Liver (tissue), 9 donors: ENCODE measurements around the gene AMIGO1. TPM values are rescaled to one million over a fixed set of nuclear protein-coding genes. Genes with fewer than 3 reads are reported as not detected.

ENCODE experiments used
- DNase-seq: peaks from one replicate; pipeline ENCODE4 v3.0.0-alpha.2; 2017; ENCODE audit warnings: low spot score
- H3K27ac ChIP-seq, 2 donors: one replicate each; pipeline ENCODE4 v1.7.0; 2013; ENCODE audit warnings: inconsistent platforms in 2 of 2, low read length in 2 of 2, control low read depth in 1 of 2, low read depth in 1 of 2, mild to moderate bottlenecking in 1 of 2
- H3K27me3 ChIP-seq, 4 donors: one replicate each; pipeline versions ENCODE4 v1.6.1 to v1.7.0; 2013; ENCODE audit warnings: low read length in 3 of 4, inconsistent platforms in 1 of 4, mild to moderate bottlenecking in 1 of 4, moderate library complexity in 1 of 4; ENCODE audit not compliant: control insufficient read depth in 4 of 4, insufficient read depth in 4 of 4
- H3K36me3 ChIP-seq, 4 donors: one replicate each; pipeline versions ENCODE4 v1.6.1 to v1.7.0; 2013; ENCODE audit warnings: low read length in 3 of 4, mild to moderate bottlenecking in 3 of 4, low read depth in 1 of 4, moderate library complexity in 1 of 4; ENCODE audit not compliant: control insufficient read depth in 4 of 4, insufficient read depth in 3 of 4
- H3K4me1 ChIP-seq, 4 donors: one replicate each; pipeline versions ENCODE4 v1.6.1 to v1.7.0; 2013; ENCODE audit warnings: low read length in 3 of 4, mild to moderate bottlenecking in 3 of 4, moderate library complexity in 1 of 4; ENCODE audit not compliant: control insufficient read depth in 4 of 4, insufficient read depth in 4 of 4
- H3K4me3 ChIP-seq, 3 donors: one replicate each; pipeline versions ENCODE4 v1.6.1 to v1.7.0; 2013; ENCODE audit warnings: low read length in 3 of 3, control low read depth in 1 of 3, low read depth in 1 of 3, mild to moderate bottlenecking in 1 of 3
- H3K9ac ChIP-seq, 2 donors: one replicate each; pipeline ENCODE4 v1.7.0; 2013; ENCODE audit warnings: low read length in 2 of 2, mild to moderate bottlenecking in 2 of 2, moderate library complexity in 2 of 2, control low read depth in 1 of 2, low read depth in 1 of 2
- H3K9me3 ChIP-seq, 4 donors: one replicate each; pipeline versions ENCODE4 v1.6.1 to v1.7.0; 2013; ENCODE audit warnings: low read length in 3 of 4; ENCODE audit not compliant: control insufficient read depth in 4 of 4
- EGR1 ChIP-seq, 2 donors: IDR thresholded peaks; 2 replicates each; pipeline ENCODE4 v1.6.1; 2016 to 2018; ENCODE audit warnings: antibody characterized with exemption in 2 of 2, low read depth in 2 of 2
- GABPA ChIP-seq, 2 donors: IDR thresholded peaks in 1 of 2; conservative IDR thresholded peaks in 1 of 2; 2 replicates each; pipeline ENCODE4 v1.6.1; 2016; ENCODE audit warnings: antibody characterized with exemption in 2 of 2, mild to moderate bottlenecking in 1 of 2, moderate library complexity in 1 of 2
- HNF4A ChIP-seq, 2 donors: conservative IDR thresholded peaks; 2 replicates each; pipeline ENCODE4 v1.6.1; 2016; ENCODE audit warnings: antibody characterized with exemption in 2 of 2, mild to moderate bottlenecking in 2 of 2
- RXRA ChIP-seq, 2 donors: IDR thresholded peaks; 2 replicates each; pipeline ENCODE4 v1.6.1; 2017 to 2018; ENCODE audit warnings: antibody characterized with exemption in 2 of 2, mild to moderate bottlenecking in 1 of 2
- SP1 ChIP-seq: IDR thresholded peaks from 2 replicates; pipeline ENCODE4 v1.6.1; 2018; ENCODE audit warnings: antibody characterized with exemption, mild to moderate bottlenecking
- TAF1 ChIP-seq: conservative IDR thresholded peaks from 2 replicates; pipeline ENCODE4 v1.6.1; 2016; ENCODE audit warnings: antibody characterized with exemption, mild to moderate bottlenecking
- YY1 ChIP-seq: IDR thresholded peaks from 2 replicates; pipeline ENCODE4 v1.6.1; 2016; ENCODE audit warnings: antibody characterized with exemption, mild to moderate bottlenecking
- WGBS: extraction: QIAGEN DNeasy Blood & Tissue Kit; methylation state at CpG from one replicate; pipeline ENCODE4 v1.1.7; 2013; 5-methylcytosine and 5-hydroxymethylcytosine counted together
- polyA plus RNA-seq, 2 donors: library from polyadenylated mRNA; stranded (reverse) in 1 of 2; unstranded in 1 of 2; fragments of 200-250 nt in 1 of 2; fragments of >200 nt in 1 of 2; fragmentation: Nextera tagmentation in 1 of 2; extraction: Ambion mirVana in 1 of 2; gene quantifications; one replicate each; pipeline versions ENCODE4 v1.2.1 to v1.2.3, GENCODE V29; 2013 to 2015
- total RNA-seq, 2 donors: library from RNA; depleted of rRNA; stranded (reverse); fragments of >200 nt; gene quantifications; one replicate each; pipeline ENCODE4 v1.2.3, GENCODE V29; 2014
- TF ChIP-seq, protein P1 (sequence below): IDR thresholded peaks from 2 replicates; pipeline ENCODE4 v1.6.1; 2016; ENCODE audit warnings: antibody characterized with exemption, mild to moderate bottlenecking
- TF ChIP-seq, protein P2 (sequence below): IDR thresholded peaks from 2 replicates; pipeline ENCODE4 v1.6.1; 2016; ENCODE audit warnings: antibody characterized with exemption
- TF ChIP-seq, protein P3 (sequence below): fragments of 150-350 bp; IDR thresholded peaks from 2 replicates; pipeline ENCODE4 v1.5.1; 2017; ENCODE audit warnings: improper control_type of control experiment, low read depth, low read length; ENCODE audit not compliant: missing input control
- TF ChIP-seq, protein P4 (sequence below): IDR thresholded peaks from 2 replicates; pipeline ENCODE4 v1.6.1; 2016; ENCODE audit warnings: antibody characterized with exemption
- donor health status: healthy.
- donor health status: healthy.
- donor health status: healthy.
- donor health status: healthy.
- donor health status: healthy.

The AMIGO1 gene
- total and polyA plus RNA-seq, 4 donors = 0.75 to 4.6 (median 1.9) TPM

DNA sequence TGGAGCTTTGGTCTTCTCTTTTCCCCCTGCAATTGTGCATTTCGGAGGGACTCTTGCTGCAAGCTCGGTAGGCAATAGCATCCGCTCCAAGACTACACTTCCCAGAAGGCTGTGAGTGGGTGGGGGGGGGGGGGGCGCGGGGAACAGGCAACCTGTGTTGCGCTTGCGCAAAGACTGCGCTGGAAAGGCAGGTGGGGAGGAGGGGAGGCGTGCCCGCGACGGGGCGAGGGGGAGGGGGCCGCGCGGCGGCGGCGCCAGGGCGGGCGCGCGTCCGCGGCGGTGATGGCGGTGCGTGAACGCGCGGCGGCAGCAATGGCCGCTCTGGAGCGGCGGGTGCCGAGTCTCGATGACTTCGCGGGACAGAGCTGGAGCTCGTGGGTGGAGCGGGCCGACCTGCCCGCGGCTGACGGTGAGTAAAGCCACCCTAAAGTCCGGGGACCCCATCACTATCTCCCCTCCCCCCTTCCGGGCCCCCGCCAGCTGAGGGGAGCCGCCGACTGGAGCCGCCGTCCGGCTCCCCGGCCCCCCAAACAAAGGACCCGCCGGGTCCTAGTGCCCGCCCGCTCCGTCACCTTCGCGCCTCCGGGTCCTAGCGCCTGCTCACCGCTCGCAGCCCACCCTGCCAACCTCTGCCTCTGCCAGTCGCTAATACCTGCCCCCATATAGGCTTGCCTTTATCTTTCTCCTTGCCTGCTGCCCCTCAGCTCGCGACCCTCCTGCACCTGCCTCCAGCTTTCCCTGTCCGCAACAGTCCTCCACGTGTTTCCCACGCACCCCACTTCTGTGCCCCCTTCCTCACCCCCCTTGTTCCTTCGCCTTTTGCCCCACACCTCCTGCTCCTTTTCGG lies 25.6 kb downstream of the AMIGO1 start, which contains the start of gene ATXN7L2:
Gene ATXN7L2, plus strand, starts transcription at position 234 of the 847 bp plus-strand sequence. Its CDS starts 49 bp downstream, at position 283.
- H3K27me3 ChIP-seq = no peaks in the 10 kb centered on the region
- WGBS = 2% methylated on average over 73 of the region's 73 CpGs
- H3K36me3 ChIP-seq = peaks cover 0 to 8% (median 2%) of the 10 kb centered on the region in 4 donors
- H3K27ac ChIP-seq = peak within 1 kb of the TSS; percentile 80 to 90
- H3K4me3 ChIP-seq = peak within 1 kb of the TSS; percentile 67 to 70 (median 68)
- TF ChIP-seq GABPA (IDR thresholded peaks at IDR 0.05 in 1 of 2, conservative IDR thresholded peaks at IDR 0.05 in 1 of 2) = no peak
- TF ChIP-seq, protein P1, sequence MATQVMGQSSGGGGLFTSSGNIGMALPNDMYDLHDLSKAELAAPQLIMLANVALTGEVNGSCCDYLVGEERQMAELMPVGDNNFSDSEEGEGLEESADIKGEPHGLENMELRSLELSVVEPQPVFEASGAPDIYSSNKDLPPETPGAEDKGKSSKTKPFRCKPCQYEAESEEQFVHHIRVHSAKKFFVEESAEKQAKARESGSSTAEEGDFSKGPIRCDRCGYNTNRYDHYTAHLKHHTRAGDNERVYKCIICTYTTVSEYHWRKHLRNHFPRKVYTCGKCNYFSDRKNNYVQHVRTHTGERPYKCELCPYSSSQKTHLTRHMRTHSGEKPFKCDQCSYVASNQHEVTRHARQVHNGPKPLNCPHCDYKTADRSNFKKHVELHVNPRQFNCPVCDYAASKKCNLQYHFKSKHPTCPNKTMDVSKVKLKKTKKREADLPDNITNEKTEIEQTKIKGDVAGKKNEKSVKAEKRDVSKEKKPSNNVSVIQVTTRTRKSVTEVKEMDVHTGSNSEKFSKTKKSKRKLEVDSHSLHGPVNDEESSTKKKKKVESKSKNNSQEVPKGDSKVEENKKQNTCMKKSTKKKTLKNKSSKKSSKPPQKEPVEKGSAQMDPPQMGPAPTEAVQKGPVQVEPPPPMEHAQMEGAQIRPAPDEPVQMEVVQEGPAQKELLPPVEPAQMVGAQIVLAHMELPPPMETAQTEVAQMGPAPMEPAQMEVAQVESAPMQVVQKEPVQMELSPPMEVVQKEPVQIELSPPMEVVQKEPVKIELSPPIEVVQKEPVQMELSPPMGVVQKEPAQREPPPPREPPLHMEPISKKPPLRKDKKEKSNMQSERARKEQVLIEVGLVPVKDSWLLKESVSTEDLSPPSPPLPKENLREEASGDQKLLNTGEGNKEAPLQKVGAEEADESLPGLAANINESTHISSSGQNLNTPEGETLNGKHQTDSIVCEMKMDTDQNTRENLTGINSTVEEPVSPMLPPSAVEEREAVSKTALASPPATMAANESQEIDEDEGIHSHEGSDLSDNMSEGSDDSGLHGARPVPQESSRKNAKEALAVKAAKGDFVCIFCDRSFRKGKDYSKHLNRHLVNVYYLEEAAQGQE = peak; percentile 27
- TF ChIP-seq YY1 = peak; percentile 98
- peak; percentile 51 for TF ChIP-seq SP1
- TF ChIP-seq, protein P2, sequence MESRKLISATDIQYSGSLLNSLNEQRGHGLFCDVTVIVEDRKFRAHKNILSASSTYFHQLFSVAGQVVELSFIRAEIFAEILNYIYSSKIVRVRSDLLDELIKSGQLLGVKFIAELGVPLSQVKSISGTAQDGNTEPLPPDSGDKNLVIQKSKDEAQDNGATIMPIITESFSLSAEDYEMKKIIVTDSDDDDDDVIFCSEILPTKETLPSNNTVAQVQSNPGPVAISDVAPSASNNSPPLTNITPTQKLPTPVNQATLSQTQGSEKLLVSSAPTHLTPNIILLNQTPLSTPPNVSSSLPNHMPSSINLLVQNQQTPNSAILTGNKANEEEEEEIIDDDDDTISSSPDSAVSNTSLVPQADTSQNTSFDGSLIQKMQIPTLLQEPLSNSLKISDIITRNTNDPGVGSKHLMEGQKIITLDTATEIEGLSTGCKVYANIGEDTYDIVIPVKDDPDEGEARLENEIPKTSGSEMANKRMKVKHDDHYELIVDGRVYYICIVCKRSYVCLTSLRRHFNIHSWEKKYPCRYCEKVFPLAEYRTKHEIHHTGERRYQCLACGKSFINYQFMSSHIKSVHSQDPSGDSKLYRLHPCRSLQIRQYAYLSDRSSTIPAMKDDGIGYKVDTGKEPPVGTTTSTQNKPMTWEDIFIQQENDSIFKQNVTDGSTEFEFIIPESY = no peak
- TF ChIP-seq EGR1 (IDR thresholded peaks at IDR 0.05; ENCODE audit: low read depth in 2 of 2) = peak in 1 of 2 donors; percentile 22
- no peak for TF ChIP-seq RXRA (IDR thresholded peaks at IDR 0.05)
- TF ChIP-seq, protein P3, sequence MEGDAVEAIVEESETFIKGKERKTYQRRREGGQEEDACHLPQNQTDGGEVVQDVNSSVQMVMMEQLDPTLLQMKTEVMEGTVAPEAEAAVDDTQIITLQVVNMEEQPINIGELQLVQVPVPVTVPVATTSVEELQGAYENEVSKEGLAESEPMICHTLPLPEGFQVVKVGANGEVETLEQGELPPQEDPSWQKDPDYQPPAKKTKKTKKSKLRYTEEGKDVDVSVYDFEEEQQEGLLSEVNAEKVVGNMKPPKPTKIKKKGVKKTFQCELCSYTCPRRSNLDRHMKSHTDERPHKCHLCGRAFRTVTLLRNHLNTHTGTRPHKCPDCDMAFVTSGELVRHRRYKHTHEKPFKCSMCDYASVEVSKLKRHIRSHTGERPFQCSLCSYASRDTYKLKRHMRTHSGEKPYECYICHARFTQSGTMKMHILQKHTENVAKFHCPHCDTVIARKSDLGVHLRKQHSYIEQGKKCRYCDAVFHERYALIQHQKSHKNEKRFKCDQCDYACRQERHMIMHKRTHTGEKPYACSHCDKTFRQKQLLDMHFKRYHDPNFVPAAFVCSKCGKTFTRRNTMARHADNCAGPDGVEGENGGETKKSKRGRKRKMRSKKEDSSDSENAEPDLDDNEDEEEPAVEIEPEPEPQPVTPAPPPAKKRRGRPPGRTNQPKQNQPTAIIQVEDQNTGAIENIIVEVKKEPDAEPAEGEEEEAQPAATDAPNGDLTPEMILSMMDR = no peak
- no peak for TF ChIP-seq HNF4A (conservative IDR thresholded peaks at IDR 0.05)
- TF ChIP-seq, protein P4, sequence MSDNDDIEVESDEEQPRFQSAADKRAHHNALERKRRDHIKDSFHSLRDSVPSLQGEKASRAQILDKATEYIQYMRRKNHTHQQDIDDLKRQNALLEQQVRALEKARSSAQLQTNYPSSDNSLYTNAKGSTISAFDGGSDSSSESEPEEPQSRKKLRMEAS = no peak
- peak; percentile 81 for TF ChIP-seq TAF1
- H3K4me1 ChIP-seq = peaks cover 5 to 16% (median 13%) of the 10 kb centered on the region in 4 donors
- no peaks in the 10 kb centered on the region for H3K9me3 ChIP-seq
- peak within 1 kb of the TSS in 1 of 2 donors; percentile 4 for H3K9ac ChIP-seq
- DNase-seq = peak; percentile 93
